Testis (tissue), 2 donors: Measurements from ENCODE around the gene GRIN3B.

Experiments
- CTCF ChIP-seq, 3 experiments: fragments of 450-650 bp in 2 of 3; fragments of 200-600 bp in 1 of 3; sonication (generic) in 1 of 3; IDR thresholded peaks; one replicate each; pipeline ENCODE4 v1.5.1; 2016 to 2019; ENCODE audit warnings: antibody characterized with exemption in 3 of 3, mild to moderate bottlenecking in 2 of 3, moderate library complexity in 1 of 3
- POLR2A ChIP-seq: fragments of 450-650 bp; IDR thresholded peaks from one replicate; pipeline ENCODE4 v1.6.1; 2017; ENCODE audit warnings: antibody characterized with exemption, mild to moderate bottlenecking, moderate library complexity

- no peak for TF ChIP-seq CTCF (IDR thresholded peaks at IDR 0.05)
- TF ChIP-seq POLR2A, result no peak
These were observed 5.0 kb upstream of the GRIN3B start for GRCh38 chr19:995051-995827.
